Sigmoid colon (tissue), 7 donors: ENCODE measurements around the gene RHEB. TPM values are rescaled to one million over a fixed set of nuclear protein-coding genes. Genes with fewer than 3 reads are reported as not detected.
A peak's percentile ranks its signal among the peaks of the same experiment; 100 is the strongest.

Experiments
- DNase-seq: peaks from one replicate; pipeline ENCODE4 v3.0.0-alpha.2; 2019
- H3K27ac ChIP-seq, 4 donors: fragments of 200-600 bp; sonication (generic); one replicate each; pipeline ENCODE4 v1.5.1; 2016 to 2019; ENCODE audit warnings: mild to moderate bottlenecking in 1 of 4
- H3K27me3 ChIP-seq, 3 donors: fragments of 200-600 bp; sonication (generic); one replicate each; pipeline ENCODE4 v1.5.1; 2019; ENCODE audit warnings: mild to moderate bottlenecking in 1 of 3
- H3K36me3 ChIP-seq, 4 donors: fragments of 200-600 bp; sonication (generic); one replicate each; pipeline ENCODE4 v1.5.1; 2016 to 2019
- H3K4me1 ChIP-seq, 4 donors: fragments of 200-600 bp; sonication (generic); one replicate each; pipeline ENCODE4 v1.5.1; 2017 to 2019
- H3K4me3 ChIP-seq, 4 donors: fragments of 200-600 bp; sonication (generic); one replicate each; pipeline ENCODE4 v1.5.1; 2017 to 2019; ENCODE audit warnings: mild to moderate bottlenecking in 2 of 4, moderate library complexity in 1 of 4
- H3K9me3 ChIP-seq, 4 donors: fragments of 200-600 bp in 3 of 4; sonication (generic) in 3 of 4; one replicate each; pipeline versions ENCODE4 v1.5.1 to v1.6.1; 2013 to 2019
- EP300 ChIP-seq, 4 donors: sonication (generic); formaldehyde crosslinking; IDR thresholded peaks; one replicate each; pipeline ENCODE4 v1.6.1; 2017; ENCODE audit warnings: antibody characterized with exemption in 4 of 4
- POLR2A ChIP-seq, 2 donors: fragments of 450-650 bp; IDR thresholded peaks; one replicate each; pipeline ENCODE4 v1.6.1; 2016; ENCODE audit warnings: antibody characterized with exemption in 2 of 2, mild to moderate bottlenecking in 2 of 2, moderate library complexity in 2 of 2
- POLR2AphosphoS5 ChIP-seq, 4 donors: sonication (generic); formaldehyde crosslinking; IDR thresholded peaks; one replicate each; pipeline ENCODE4 v1.6.1; 2017; ENCODE audit warnings: antibody characterized with exemption in 4 of 4
- WGBS, 2 donors: extraction: QIAGEN DNeasy Blood & Tissue Kit; methylation state at CpG; one replicate each; pipeline ENCODE4 v1.1.7; 2013; 5-methylcytosine and 5-hydroxymethylcytosine counted together
- intact Hi-C: fragments of 100-400 bp; cut with DNase I; formaldehyde crosslinking; loops from one replicate; pipeline ENCODE4 v1.15.1; 2023
- polyA plus RNA-seq, 3 donors: library from polyadenylated mRNA; stranded (reverse); fragments of 200-250 nt; gene quantifications; one replicate each; pipeline ENCODE4 v1.2.3, GENCODE V29; 2013
- total RNA-seq, 4 donors: library from RNA; depleted of rRNA; stranded (reverse); fragments of >200 nt; gene quantifications; one replicate each; pipeline ENCODE4 v1.1.0, GENCODE V29; 2016
- TF ChIP-seq, protein P1 (sequence below), 4 experiments: fragments of 450-650 bp in 3 of 4; fragments of 200-600 bp in 1 of 4; IDR thresholded peaks; one replicate each; pipeline ENCODE4 v1.5.1; 2016 to 2019; ENCODE audit warnings: antibody characterized with exemption in 4 of 4, mild to moderate bottlenecking in 3 of 4, moderate library complexity in 2 of 4
- donor health status: healthy with polysubstance abuse.
- donor health status: Bipolar disorder and iron deficiency.
- donor health status: healthy.

RHEB gene
- total and polyA plus RNA-seq, 7 donors: 48.3 to 162 (median 121) TPM

DNA sequence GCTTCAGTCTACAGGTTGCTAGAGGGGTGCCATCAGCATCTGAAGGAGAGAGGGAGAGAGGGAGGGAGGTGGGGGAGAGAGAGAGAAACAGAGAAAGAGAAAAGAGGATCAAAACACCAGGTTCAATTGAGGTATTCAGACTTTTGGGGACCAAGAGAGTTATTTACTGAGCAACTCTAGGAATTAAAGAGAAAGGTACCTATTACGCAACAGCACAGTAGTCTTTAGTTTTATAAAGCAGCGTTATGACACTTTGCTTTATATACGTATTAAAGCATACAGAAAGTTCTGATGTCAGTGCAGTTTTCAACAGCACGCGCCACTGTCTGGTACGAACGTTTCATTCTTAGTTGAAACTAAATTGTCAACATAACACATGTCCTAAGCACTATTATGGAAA lies 41.8 kb downstream of the RHEB start:
- peaks cover 0 to 44% (median 31%) of the 10 kb centered on the region in 4 donors for H3K4me1 ChIP-seq
- H3K9me3 ChIP-seq: no peaks in the 10 kb centered on the region
- no peak for DNase-seq
- TF ChIP-seq, protein P1, sequence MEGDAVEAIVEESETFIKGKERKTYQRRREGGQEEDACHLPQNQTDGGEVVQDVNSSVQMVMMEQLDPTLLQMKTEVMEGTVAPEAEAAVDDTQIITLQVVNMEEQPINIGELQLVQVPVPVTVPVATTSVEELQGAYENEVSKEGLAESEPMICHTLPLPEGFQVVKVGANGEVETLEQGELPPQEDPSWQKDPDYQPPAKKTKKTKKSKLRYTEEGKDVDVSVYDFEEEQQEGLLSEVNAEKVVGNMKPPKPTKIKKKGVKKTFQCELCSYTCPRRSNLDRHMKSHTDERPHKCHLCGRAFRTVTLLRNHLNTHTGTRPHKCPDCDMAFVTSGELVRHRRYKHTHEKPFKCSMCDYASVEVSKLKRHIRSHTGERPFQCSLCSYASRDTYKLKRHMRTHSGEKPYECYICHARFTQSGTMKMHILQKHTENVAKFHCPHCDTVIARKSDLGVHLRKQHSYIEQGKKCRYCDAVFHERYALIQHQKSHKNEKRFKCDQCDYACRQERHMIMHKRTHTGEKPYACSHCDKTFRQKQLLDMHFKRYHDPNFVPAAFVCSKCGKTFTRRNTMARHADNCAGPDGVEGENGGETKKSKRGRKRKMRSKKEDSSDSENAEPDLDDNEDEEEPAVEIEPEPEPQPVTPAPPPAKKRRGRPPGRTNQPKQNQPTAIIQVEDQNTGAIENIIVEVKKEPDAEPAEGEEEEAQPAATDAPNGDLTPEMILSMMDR (IDR thresholded peaks at IDR 0.05): no peak
- TF ChIP-seq POLR2AphosphoS5 (IDR thresholded peaks at IDR 0.05) (no peak), POLR2A (IDR thresholded peaks at IDR 0.05) (no peak), EP300 (IDR thresholded peaks at IDR 0.05) (peak in 1 of 4 donors; percentile 59)
- WGBS, 2 donors: 92 to 94% methylated on average over 7 of the region's 7 CpGs
- no peak overlapping the region for H3K4me3 ChIP-seq
- intact Hi-C loops: no loop called here
- no peaks in the 10 kb centered on the region for H3K27me3 ChIP-seq
- peak overlapping the region in 1 of 4 donors; percentile 47 for H3K27ac ChIP-seq
- H3K36me3 ChIP-seq: peaks cover 0 to 20% (median 0%) of the 10 kb centered on the region in 4 donors

DNA sequence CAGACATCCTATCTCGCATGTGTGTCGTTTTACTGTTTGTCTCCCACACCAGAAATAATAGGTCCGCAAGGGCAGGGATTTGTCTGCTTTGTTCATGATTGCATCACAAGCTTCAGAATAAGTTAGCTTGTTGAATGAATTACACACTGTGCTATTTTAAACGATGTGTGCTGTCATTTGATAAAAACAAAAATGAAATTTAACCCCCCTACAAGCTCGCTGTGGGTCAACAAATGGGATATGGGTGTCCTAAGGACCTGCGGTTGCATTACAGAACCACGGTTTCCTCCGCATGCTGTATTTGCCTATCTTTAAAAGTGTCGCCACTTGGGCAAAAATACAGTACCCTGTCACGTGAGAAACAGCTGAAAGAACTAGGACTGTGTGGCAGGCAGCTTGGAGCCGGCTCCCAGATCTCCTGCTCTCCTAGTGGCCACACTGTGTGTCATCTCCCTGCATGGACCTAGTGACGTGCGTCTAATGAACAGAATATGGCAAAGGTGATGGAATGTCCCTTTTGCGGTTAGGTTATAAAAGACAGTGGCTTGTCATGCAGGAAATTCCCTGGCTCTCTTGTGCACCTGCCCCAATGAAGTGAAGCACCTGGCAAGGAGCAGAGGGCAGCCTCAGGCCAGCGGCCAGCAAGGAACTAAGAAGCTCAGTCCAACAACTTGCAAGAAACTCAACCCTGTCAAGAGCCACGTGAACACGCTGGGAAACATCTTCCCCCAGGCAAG lies 46.9 kb downstream of the RHEB start:
- WGBS, 2 donors: 85 to 87% methylated on average over 17 of the region's 17 CpGs
- peaks cover 13 to 49% (median 22%) of the 10 kb centered on the region in 4 donors for H3K36me3 ChIP-seq
- no peaks in the 10 kb centered on the region for H3K9me3 ChIP-seq
- no peaks in the 10 kb centered on the region for H3K27me3 ChIP-seq
- no peak overlapping the region for H3K4me3 ChIP-seq
- no peak for DNase-seq
- H3K27ac ChIP-seq: no peak overlapping the region
- peaks cover 0 to 36% (median 20%) of the 10 kb centered on the region in 4 donors for H3K4me1 ChIP-seq
- TF ChIP-seq EP300 (IDR thresholded peaks at IDR 0.05) (no peak), POLR2A (IDR thresholded peaks at IDR 0.05) (no peak), POLR2AphosphoS5 (IDR thresholded peaks at IDR 0.05) (no peak)
- TF ChIP-seq, protein P1 (IDR thresholded peaks at IDR 0.05): no peak
- intact Hi-C loops: no loop called here

DNA sequence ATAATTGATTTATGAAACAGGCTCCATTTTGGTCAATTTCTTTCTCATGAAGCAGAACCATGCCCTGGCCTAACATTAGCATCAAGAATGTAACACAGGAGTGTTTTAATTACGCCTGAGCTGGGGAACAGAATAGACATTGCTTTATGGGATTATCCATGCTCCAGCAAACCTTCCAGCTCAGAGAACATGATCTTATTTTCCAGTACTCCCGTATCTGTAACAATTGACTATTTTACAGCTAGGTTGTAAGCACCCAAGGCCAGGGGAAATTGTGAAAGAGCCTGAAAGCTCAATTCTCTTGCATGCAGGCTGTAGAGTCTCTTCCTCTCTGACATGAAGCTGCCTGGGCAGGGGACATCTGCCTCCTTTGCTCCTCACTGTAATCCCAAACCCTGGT lies 49.0 kb downstream of the RHEB start:
- WGBS, 2 donors: 88 to 90% methylated on average over 2 of the region's 2 CpGs
- peaks cover 13 to 54% (median 39%) of the 10 kb centered on the region in 4 donors for H3K36me3 ChIP-seq
- no peak for TF ChIP-seq EP300 (IDR thresholded peaks at IDR 0.05)
- no peak for TF ChIP-seq POLR2AphosphoS5 (IDR thresholded peaks at IDR 0.05)
- TF ChIP-seq, protein P1 (IDR thresholded peaks at IDR 0.05): no peak
- intact Hi-C loops: no loop called here
- no peaks in the 10 kb centered on the region for H3K9me3 ChIP-seq
- no peaks in the 10 kb centered on the region for H3K27me3 ChIP-seq
- peak overlapping the region in 1 of 4 donors; percentile 8 for H3K27ac ChIP-seq
- peaks cover 0 to 22% (median 13%) of the 10 kb centered on the region in 4 donors for H3K4me1 ChIP-seq
- DNase-seq: no peak
- H3K4me3 ChIP-seq: no peak overlapping the region

DNA sequence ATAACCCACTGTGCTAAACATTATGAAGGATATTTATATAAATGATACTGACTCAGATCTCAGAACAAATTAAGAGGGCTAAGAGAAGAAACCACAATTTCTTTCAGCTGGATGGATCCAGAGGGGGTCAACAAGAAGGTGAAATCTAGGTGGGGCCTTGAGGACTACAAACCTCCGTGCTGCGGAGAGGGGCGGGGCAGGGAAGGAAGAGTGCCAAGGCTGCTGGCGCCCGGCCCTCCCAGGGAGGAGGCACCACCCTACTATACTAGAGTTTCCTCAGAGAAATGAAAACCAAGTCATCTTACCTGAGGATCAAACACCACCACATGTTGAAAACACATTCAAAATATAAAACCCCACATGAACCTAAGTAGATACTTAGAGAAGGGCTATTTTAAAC lies 50.4 kb downstream of the RHEB start:
- no peak for DNase-seq
- Histone ChIP-seq H3K36me3 (peaks cover 13 to 68% (median 46%) of the 10 kb centered on the region in 4 donors), H3K4me1 (peaks cover 0 to 18% (median 13%) of the 10 kb centered on the region in 4 donors), H3K27ac (peak overlapping the region in 2 of 4 donors; percentile 32 to 47), H3K9me3 (no peaks in the 10 kb centered on the region), H3K27me3 (no peaks in the 10 kb centered on the region), H3K4me3 (no peak overlapping the region)
- no peak for TF ChIP-seq POLR2A (IDR thresholded peaks at IDR 0.05)
- TF ChIP-seq, protein P1 (IDR thresholded peaks at IDR 0.05): no peak
- TF ChIP-seq POLR2AphosphoS5 (IDR thresholded peaks at IDR 0.05): no peak
- TF ChIP-seq EP300 (IDR thresholded peaks at IDR 0.05): no peak
- WGBS, 2 donors: 20 to 72% methylated on average over 5 of the region's 5 CpGs
- intact Hi-C loops: no loop called here
